Stomach (tissue), 4 donors: ENCODE measurements around the gene GGN.

Experiments used
- CTCF ChIP-seq, 7 experiments: fragments of 450-650 bp in 4 of 7; fragments of 200-600 bp in 3 of 7; sonication (generic) in 3 of 7; IDR thresholded peaks; one replicate each; pipeline ENCODE4 v1.5.1; 2016 to 2019; ENCODE audit warnings: antibody characterized with exemption in 7 of 7, control low read depth in 2 of 7, mild to moderate bottlenecking in 1 of 7
- EP300 ChIP-seq: sonication (generic); formaldehyde crosslinking; IDR thresholded peaks from one replicate; pipeline ENCODE4 v1.6.1; 2017; ENCODE audit warnings: antibody characterized with exemption
- POLR2A ChIP-seq, 4 donors: fragments of 450-650 bp; IDR thresholded peaks; one replicate each; pipeline ENCODE4 v1.6.1; 2016; ENCODE audit warnings: antibody characterized with exemption in 4 of 4, control low read depth in 2 of 4, mild to moderate bottlenecking in 1 of 4, moderate library complexity in 1 of 4
- POLR2AphosphoS5 ChIP-seq, 3 donors: sonication (generic); formaldehyde crosslinking; IDR thresholded peaks; one replicate each; pipeline ENCODE4 v1.6.1; 2016; ENCODE audit warnings: antibody characterized with exemption in 3 of 3

GRCh38 chr19:38412961-38413360 lies 25.1 kb upstream of the GGN start:
- TF ChIP-seq POLR2AphosphoS5 (IDR thresholded peaks at IDR 0.05) (no peak), CTCF (IDR thresholded peaks at IDR 0.05) (no peak), POLR2A (IDR thresholded peaks at IDR 0.05) (no peak), EP300 (no peak)
